HL-60 (cell line): ENCODE data around the gene COX18.

Experiments
- CTCF ChIP-seq: IDR thresholded peaks from one replicate; pipeline ENCODE4 v1.5.1; 2011; ENCODE audit warnings: low read length, control low read depth, inconsistent platforms; ENCODE audit not compliant: insufficient read depth
- REST ChIP-seq: IDR thresholded peaks from 2 replicates; pipeline ENCODE4 v1.6.1; 2012; ENCODE audit warnings: low read depth; ENCODE audit not compliant: insufficient replicate concordance

- TF ChIP-seq CTCF (no peak), REST (no peak)
Measured at GRCh38 chr4:73075832-73076231, 6.3 kb upstream of the COX18 start.
